Right lobe of liver (tissue), 4 donors: Measurements from ENCODE around the gene TTLL10.

ENCODE experiments used
- CTCF ChIP-seq, 4 donors: fragments of 200-600 bp in 3 of 4; fragments of 450-650 bp in 1 of 4; IDR thresholded peaks; one replicate each; pipeline versions ENCODE4 v1.5.1 to v1.8.0; 2016 to 2022; ENCODE audit warnings: antibody characterized with exemption in 4 of 4, mild to moderate bottlenecking in 2 of 4
- POLR2A ChIP-seq: fragments of 450-650 bp; IDR thresholded peaks from one replicate; pipeline ENCODE4 v1.6.1; 2017; ENCODE audit warnings: antibody characterized with exemption, mild to moderate bottlenecking
- donor health status: DM: no; HTN: no; CAD: no.
- donor health status: DM: no; HTN: no; CAD: no.
- donor health status: DM: no; HTN: yes; CAD: no.

DNA sequence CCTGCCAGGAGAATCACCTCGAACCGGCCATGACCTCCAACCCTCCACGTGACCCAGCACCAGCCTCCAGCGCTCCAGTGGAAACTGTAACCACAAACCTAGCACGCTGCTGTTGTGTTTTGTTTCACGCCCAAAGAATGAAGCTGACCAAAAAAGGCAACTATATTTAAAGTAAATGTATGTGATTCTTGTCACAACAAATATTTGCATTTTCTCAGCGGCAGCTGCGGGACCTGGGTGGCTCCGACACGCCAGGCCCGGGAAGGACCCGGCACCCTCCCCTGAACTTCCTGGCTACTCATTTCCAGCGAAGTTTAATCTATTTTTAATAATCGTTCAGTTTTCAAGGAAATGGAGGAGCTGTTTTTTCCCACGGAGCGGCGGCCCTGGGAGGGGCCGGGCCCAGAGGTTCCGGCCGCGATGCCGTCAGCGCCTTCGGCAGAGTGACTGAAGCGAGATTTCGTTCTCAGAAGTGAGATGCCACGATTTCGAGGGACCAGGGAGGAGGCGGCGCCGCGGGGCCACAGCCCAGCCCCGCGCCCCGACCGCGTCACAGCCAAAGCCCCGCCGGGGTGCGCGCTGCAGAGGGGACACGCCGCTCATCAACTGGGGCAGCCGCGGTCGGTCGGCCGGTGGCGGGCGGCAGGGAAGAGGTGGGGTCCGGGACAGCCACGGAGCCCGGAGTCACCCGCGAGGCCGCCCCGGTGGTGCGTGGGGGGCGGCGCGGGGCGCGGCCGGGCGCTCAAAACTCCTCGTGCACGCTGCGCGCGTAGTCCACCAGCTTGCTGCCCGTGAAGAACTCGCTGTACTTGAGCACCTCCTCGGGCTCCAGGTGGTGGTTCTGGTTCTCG, 43.3 kb downstream of the TTLL10 start:
- TF ChIP-seq CTCF (IDR thresholded peaks at IDR 0.05) (no peak), POLR2A (no peak)
